HCT116 (cell line): ENCODE data around the gene STK32C. TPM values are rescaled to one million over a fixed set of nuclear protein-coding genes. Genes with fewer than 3 reads are reported as not detected.

Experiments used
- ATAC-seq: fragments of 200-7000 bp; cut with Tn5 transposase; 2 replicates; pipeline ENCODE4 v1.9.1; 2020; ENCODE audit warnings: mild to moderate bottlenecking, moderate library complexity
- BruUV-seq: library from RNA; stranded (reverse); fragments of 400-500 nt; replicated peaks from 2 replicates; lab custom pipeline; 2021; lab: Mats Ljungman, UMichigan
- CTCF ChIA-PET: fragments of 300-600 bp; sonication (Branson Sonifier 250); formaldehyde crosslinking; loops from one replicate; lab custom pipeline; 2021; ENCODE audit warnings: antibody characterized with exemption; lab: Charles Lee
- POLR2A ChIA-PET: fragments of 300-600, 350-600 bp; sonication (Branson Sonifier 250); formaldehyde crosslinking; loops from one replicate; lab custom pipeline; 2021; ENCODE audit warnings: antibody characterized with exemption; lab: Charles Lee
- RAD21 ChIA-PET, 2 experiments: fragments of 300-600 bp; sonication (Branson Sonifier 250); formaldehyde crosslinking; loops; one replicate each; lab custom pipeline; 2023; ENCODE audit warnings: low total read pairs in 2 of 2; ENCODE audit not compliant: uncharacterized antibody in 2 of 2, unreplicated experiment in 2 of 2, low non-redundant PET in 1 of 2; lab: Charles Lee
- DNase-seq: peaks from one replicate; pipeline ENCODE4 v3.0.0-alpha.2; 2010; ENCODE audit warnings: low read depth, low spot score
- H2AFZ ChIP-seq: fragments of 200-600 bp; shearing (Covaris generic), sonication (generic); 2 replicates; pipeline ENCODE4 v1.6.1; 2017; ENCODE audit warnings: low read depth, mixed run types, mixed read lengths, antibody characterized with exemption, low read length; ENCODE audit not compliant: poor library complexity, severe bottlenecking
- H3K27ac ChIP-seq: 2 replicates; pipeline ENCODE4 v1.5.1; 2012; ENCODE audit warnings: low read depth, low read length
- H3K27me3 ChIP-seq: fragments of 200-600 bp; sonication (generic); 2 replicates; pipeline ENCODE4 v1.6.1; 2016; ENCODE audit warnings: mixed run types, low read length, mixed read lengths; ENCODE audit not compliant: insufficient read depth
- H3K36me3 ChIP-seq, 2 experiments: fragments of 200-500 bp in 1 of 2; fragments of 200-600 bp in 1 of 2; sonication (Bioruptor generic) in 1 of 2; sonication (generic) in 1 of 2; 2 replicates each; pipeline versions ENCODE4 v1.5.1 to v1.6.1; 2014 to 2016; ENCODE audit warnings: low read length in 2 of 2, inconsistent platforms in 1 of 2, mixed read lengths in 1 of 2, mixed run types in 1 of 2; ENCODE audit not compliant: insufficient read depth in 2 of 2, control insufficient read depth in 1 of 2
- H3K4me1 ChIP-seq, 2 experiments: fragments of 200-600 bp in 1 of 2; sonication (generic) in 1 of 2; 2 replicates each; pipeline versions ENCODE4 v1.5.1 to v1.6.1; 2012 to 2017; ENCODE audit warnings: low read length in 2 of 2, inconsistent platforms in 1 of 2, mild to moderate bottlenecking in 1 of 2, mixed read lengths in 1 of 2, mixed run types in 1 of 2, moderate library complexity in 1 of 2; ENCODE audit not compliant: insufficient read depth in 2 of 2, control insufficient read depth in 1 of 2
- H3K4me2 ChIP-seq: fragments of 200-600 bp; sonication (generic); 2 replicates; pipeline ENCODE4 v1.6.1; 2017; ENCODE audit warnings: mixed run types, low read length, mixed read lengths
- H3K4me3 ChIP-seq, 2 experiments: fragments of 200-600 bp in 1 of 2; sonication (generic) in 1 of 2; replicated peaks in 1 of 2; 2 replicates each; pipeline ENCODE4 v1.5.1; 2011 to 2016; ENCODE audit warnings: low read length in 2 of 2, control low read depth in 1 of 2, low read depth in 1 of 2, mild to moderate bottlenecking in 1 of 2, mixed read lengths in 1 of 2, mixed run types in 1 of 2
- H3K79me2 ChIP-seq: fragments of 200-600 bp; sonication (generic); 2 replicates; pipeline ENCODE4 v1.6.1; 2017; ENCODE audit warnings: mild to moderate bottlenecking, mixed run types, low read length, moderate library complexity, mixed read lengths; ENCODE audit not compliant: insufficient read depth
- H3K9ac ChIP-seq: fragments of 200-600 bp; sonication (generic); 2 replicates; pipeline ENCODE4 v1.6.1; 2016; ENCODE audit warnings: low read length, mixed read lengths
- H3K9me2 ChIP-seq: fragments of 200-600 bp; sonication (generic), shearing (Covaris generic); 2 replicates; pipeline ENCODE4 v1.6.1; 2017; ENCODE audit warnings: mixed run types, mild to moderate bottlenecking, moderate library complexity; ENCODE audit not compliant: insufficient read depth
- H3K9me3 ChIP-seq, 2 experiments: fragments of 200-500 bp in 1 of 2; fragments of 200-600 bp in 1 of 2; sonication (Bioruptor generic) in 1 of 2; sonication (generic) in 1 of 2; 2 replicates each; pipeline ENCODE4 v1.6.1; 2014 to 2017; ENCODE audit warnings: low read length in 2 of 2, mixed read lengths in 2 of 2, inconsistent platforms in 1 of 2, low read depth in 1 of 2, mild to moderate bottlenecking in 1 of 2, mixed run types in 1 of 2, moderate library complexity in 1 of 2; ENCODE audit not compliant: control insufficient read depth in 1 of 2, insufficient read depth in 1 of 2
- H4K20me1 ChIP-seq: fragments of 200-600 bp; sonication (generic), shearing (Covaris generic); 2 replicates; pipeline ENCODE4 v1.6.1; 2017; ENCODE audit warnings: mixed run types, mild to moderate bottlenecking, moderate library complexity; ENCODE audit not compliant: insufficient read depth
- CBX3 ChIP-seq: IDR thresholded peaks from 2 replicates; pipeline ENCODE4 v1.6.1; 2012; ENCODE audit warnings: low read depth
- CEBPB ChIP-seq: IDR thresholded peaks from 2 replicates; pipeline ENCODE4 v1.6.1; 2012; ENCODE audit warnings: low read depth
- EGR1 ChIP-seq: IDR thresholded peaks from 2 replicates; pipeline ENCODE4 v1.6.1; 2012; ENCODE audit warnings: low read depth
- ELF1 ChIP-seq: IDR thresholded peaks from 2 replicates; pipeline ENCODE4 v1.6.1; 2012; ENCODE audit warnings: low read depth, borderline replicate concordance
- EZH2 ChIP-seq: fragments of 200-600 bp; sonication (generic); IDR thresholded peaks from 2 replicates; pipeline ENCODE4 v1.6.1; 2017; ENCODE audit warnings: antibody characterized with exemption, mixed run types
- EZH2phosphoT487 ChIP-seq: fragments of 200-600 bp; IDR thresholded peaks from 2 replicates; pipeline ENCODE4 v1.6.1; 2018; ENCODE audit warnings: antibody characterized with exemption, borderline replicate concordance
- FOSL1 ChIP-seq: IDR thresholded peaks from 2 replicates; pipeline ENCODE4 v1.6.1; 2012; ENCODE audit warnings: low read depth
- JUND ChIP-seq: IDR thresholded peaks from 2 replicates; pipeline ENCODE4 v1.6.1; 2012
- POLR2A ChIP-seq: IDR thresholded peaks from 2 replicates; pipeline ENCODE4 v1.7.0; 2011; ENCODE audit warnings: borderline replicate concordance; ENCODE audit not compliant: insufficient read depth, insufficient read length; ENCODE audit errors: extremely low read depth
- RAD21 ChIP-seq: IDR thresholded peaks from 2 replicates; pipeline ENCODE4 v1.6.1; 2012; ENCODE audit warnings: low read depth, mild to moderate bottlenecking
- REST ChIP-seq: IDR thresholded peaks from 2 replicates; pipeline ENCODE4 v1.6.1; 2012; ENCODE audit warnings: low read depth
- SIN3A ChIP-seq: IDR thresholded peaks from 2 replicates; pipeline ENCODE4 v1.6.1; 2012; ENCODE audit warnings: low read depth
- SP1 ChIP-seq: IDR thresholded peaks from 2 replicates; pipeline ENCODE4 v1.6.1; 2012; ENCODE audit warnings: low read depth
- SRF ChIP-seq: IDR thresholded peaks from 2 replicates; pipeline ENCODE4 v1.6.1; 2012; ENCODE audit warnings: low read depth
- TCF7L2 ChIP-seq: IDR thresholded peaks from 2 replicates; pipeline ENCODE4 v1.7.0; 2011; ENCODE audit warnings: borderline replicate concordance, inconsistent platforms; ENCODE audit not compliant: insufficient read depth, insufficient read length; ENCODE audit errors: extremely low read depth
- YY1 ChIP-seq: IDR thresholded peaks from 2 replicates; pipeline ENCODE4 v1.6.1; 2011; ENCODE audit warnings: low read length, low read depth, moderate library complexity, mild to moderate bottlenecking; ENCODE audit not compliant: insufficient replicate concordance; ENCODE audit errors: extremely low read depth
- ZFX ChIP-seq: fragments of 450-650 bp; IDR thresholded peaks from 2 replicates; pipeline ENCODE4 v1.6.1; 2017
- intact Hi-C: fragments of 100-400 bp; cut with micrococcal nuclease; formaldehyde crosslinking; loops from 2 replicates; pipeline ENCODE4 v1.10.0; 2022
- total RNA-seq: library from RNA; stranded (reverse); gene quantifications from one replicate; pipeline ENCODE4 v1.2.1, GENCODE V29; 2021; ENCODE audit not compliant: unreplicated experiment
- TF ChIP-seq, protein P1 (sequence below), 3 experiments: fragments of 200-600 bp in 1 of 3; sonication (generic) in 1 of 3; IDR thresholded peaks in 2 of 3; conservative IDR thresholded peaks in 1 of 3; 2 replicates each; pipeline ENCODE4 v1.5.1; 2012 to 2017; ENCODE audit warnings: low read depth in 2 of 3, low read length in 2 of 3, antibody characterized with exemption in 1 of 3, borderline replicate concordance in 1 of 3, control low read depth in 1 of 3, mild to moderate bottlenecking in 1 of 3, mixed read lengths in 1 of 3, mixed run types in 1 of 3, moderate library complexity in 1 of 3; ENCODE audit not compliant: insufficient read depth in 1 of 3
- TF ChIP-seq, protein P2 (sequence below): IDR thresholded peaks from 2 replicates; pipeline ENCODE4 v1.6.1; 2012

The STK32C gene
- total RNA-seq, 1 experiment from 2014 or later: 29.7 TPM

DNA sequence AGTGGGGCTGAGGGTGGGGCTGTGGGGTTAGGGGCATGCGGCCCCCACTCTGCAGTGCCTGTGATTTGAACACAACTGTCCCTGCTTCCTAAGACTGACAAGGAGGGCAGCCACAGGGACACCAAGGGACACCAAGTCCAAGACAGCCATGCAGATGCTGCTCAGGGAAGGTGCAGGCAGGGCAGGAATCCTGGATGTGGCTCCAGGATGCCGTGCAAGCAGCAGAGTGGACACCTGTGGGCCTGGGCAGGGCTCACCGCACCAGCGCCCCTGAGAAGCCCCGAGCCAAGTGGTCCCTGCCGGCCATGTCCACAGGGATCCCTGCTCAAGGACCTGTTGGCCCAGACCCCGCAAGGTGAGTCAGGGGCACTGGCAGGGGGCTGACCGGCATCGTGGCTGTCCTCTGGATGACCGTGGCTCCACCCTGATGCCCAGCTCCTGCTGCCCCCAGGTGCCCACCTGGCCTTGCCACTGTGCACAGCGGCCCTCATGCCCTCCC is 58.5 kb downstream of the STK32C start:
- intact Hi-C loops: no loop called here
- H3K79me2 ChIP-seq: no peaks in the 10 kb centered on the region
- no peaks in the 10 kb centered on the region for H3K27me3 ChIP-seq
- H3K4me3 ChIP-seq: no peak overlapping the region
- TF ChIP-seq POLR2A: no peak
- TF ChIP-seq EZH2phosphoT487: no peak
- TF ChIP-seq ZFX: no peak
- no peak for TF ChIP-seq FOSL1
- TF ChIP-seq EGR1: no peak
- no peak for TF ChIP-seq CBX3
- TF ChIP-seq CEBPB: no peak
- TF ChIP-seq, protein P1, sequence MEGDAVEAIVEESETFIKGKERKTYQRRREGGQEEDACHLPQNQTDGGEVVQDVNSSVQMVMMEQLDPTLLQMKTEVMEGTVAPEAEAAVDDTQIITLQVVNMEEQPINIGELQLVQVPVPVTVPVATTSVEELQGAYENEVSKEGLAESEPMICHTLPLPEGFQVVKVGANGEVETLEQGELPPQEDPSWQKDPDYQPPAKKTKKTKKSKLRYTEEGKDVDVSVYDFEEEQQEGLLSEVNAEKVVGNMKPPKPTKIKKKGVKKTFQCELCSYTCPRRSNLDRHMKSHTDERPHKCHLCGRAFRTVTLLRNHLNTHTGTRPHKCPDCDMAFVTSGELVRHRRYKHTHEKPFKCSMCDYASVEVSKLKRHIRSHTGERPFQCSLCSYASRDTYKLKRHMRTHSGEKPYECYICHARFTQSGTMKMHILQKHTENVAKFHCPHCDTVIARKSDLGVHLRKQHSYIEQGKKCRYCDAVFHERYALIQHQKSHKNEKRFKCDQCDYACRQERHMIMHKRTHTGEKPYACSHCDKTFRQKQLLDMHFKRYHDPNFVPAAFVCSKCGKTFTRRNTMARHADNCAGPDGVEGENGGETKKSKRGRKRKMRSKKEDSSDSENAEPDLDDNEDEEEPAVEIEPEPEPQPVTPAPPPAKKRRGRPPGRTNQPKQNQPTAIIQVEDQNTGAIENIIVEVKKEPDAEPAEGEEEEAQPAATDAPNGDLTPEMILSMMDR (IDR thresholded peaks at IDR 0.05 in 2 of 3, conservative IDR thresholded peaks at IDR 0.05 in 1 of 3; ENCODE audit: borderline replicate concordance in 1 of 3, insufficient read depth in 1 of 3, low read depth in 2 of 3, low read length in 2 of 3): no peak
- no peak for TF ChIP-seq REST
- TF ChIP-seq SRF: no peak
- TF ChIP-seq RAD21: no peak
- TF ChIP-seq SP1: no peak
- no peak for TF ChIP-seq JUND
- no peak for TF ChIP-seq YY1
- TF ChIP-seq ELF1: no peak
- TF ChIP-seq SIN3A: no peak
- TF ChIP-seq TCF7L2: no peak
- TF ChIP-seq, protein P2, sequence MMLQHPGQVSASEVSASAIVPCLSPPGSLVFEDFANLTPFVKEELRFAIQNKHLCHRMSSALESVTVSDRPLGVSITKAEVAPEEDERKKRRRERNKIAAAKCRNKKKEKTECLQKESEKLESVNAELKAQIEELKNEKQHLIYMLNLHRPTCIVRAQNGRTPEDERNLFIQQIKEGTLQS: no peak
- TF ChIP-seq EZH2: no peak
- no peaks in the 10 kb centered on the region for H3K9me3 ChIP-seq
- no peak overlapping the region for H3K9ac ChIP-seq
- BruUV-seq: no TSS peak
- ATAC-seq: peak; percentile 55
- RAD21 ChIA-PET: no interaction called here
- CTCF ChIA-PET: no interaction called here
- no peaks in the 10 kb centered on the region for H4K20me1 ChIP-seq
- peaks cover 0 to 8% of the 10 kb centered on the region in 2 experiments; a peak in 1 of 4 replicates for H3K4me1 ChIP-seq
- no peak overlapping the region; the same call in 1 of the 2 replicates for H3K27ac ChIP-seq
- H3K36me3 ChIP-seq: no peaks in the 10 kb centered on the region
- no peak overlapping the region for H2AFZ ChIP-seq
- POLR2A ChIA-PET: interaction anchor here (0.6 to 0.7 kb wide), 2 partner anchors 231 to 1218 kb away, joined by 3 to 4 read pairs; no protein-coding TSS in a partner anchor
- H3K4me2 ChIP-seq: no peak overlapping the region
- no peak for DNase-seq
- H3K9me2 ChIP-seq: no peaks in the 10 kb centered on the region
